Measurements from ENCODE around the gene ELF5.
A peak's percentile ranks its signal among the peaks of the same experiment; 100 is the strongest.

DNA sequence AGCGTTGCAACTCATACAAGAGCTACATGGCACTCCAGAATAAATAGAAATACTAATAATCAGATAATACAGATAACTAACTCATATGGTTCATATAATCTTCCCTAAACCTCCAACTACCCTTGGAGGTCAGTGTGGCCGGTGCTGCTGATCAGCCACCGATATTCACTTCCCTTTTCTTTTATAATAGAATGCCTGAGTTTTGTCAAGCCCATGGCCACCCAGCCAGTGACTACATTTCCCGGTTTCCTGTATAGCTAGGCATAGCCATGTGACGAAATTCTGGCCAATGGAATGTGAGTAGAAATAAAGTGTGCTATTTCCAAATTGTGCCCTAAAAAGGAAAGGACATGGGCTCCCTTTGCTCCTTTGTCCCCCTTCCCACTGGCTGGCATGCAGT is 80.8 kb downstream of the ELF5 start:
- TF ChIP-seq, protein P1, sequence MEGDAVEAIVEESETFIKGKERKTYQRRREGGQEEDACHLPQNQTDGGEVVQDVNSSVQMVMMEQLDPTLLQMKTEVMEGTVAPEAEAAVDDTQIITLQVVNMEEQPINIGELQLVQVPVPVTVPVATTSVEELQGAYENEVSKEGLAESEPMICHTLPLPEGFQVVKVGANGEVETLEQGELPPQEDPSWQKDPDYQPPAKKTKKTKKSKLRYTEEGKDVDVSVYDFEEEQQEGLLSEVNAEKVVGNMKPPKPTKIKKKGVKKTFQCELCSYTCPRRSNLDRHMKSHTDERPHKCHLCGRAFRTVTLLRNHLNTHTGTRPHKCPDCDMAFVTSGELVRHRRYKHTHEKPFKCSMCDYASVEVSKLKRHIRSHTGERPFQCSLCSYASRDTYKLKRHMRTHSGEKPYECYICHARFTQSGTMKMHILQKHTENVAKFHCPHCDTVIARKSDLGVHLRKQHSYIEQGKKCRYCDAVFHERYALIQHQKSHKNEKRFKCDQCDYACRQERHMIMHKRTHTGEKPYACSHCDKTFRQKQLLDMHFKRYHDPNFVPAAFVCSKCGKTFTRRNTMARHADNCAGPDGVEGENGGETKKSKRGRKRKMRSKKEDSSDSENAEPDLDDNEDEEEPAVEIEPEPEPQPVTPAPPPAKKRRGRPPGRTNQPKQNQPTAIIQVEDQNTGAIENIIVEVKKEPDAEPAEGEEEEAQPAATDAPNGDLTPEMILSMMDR (IDR thresholded peaks at IDR 0.05; ENCODE audit: low read depth, low read length) = no peak
- TF ChIP-seq POLR2A (IDR thresholded peaks at IDR 0.05; ENCODE audit: extremely low read depth, insufficient read length) (no peak), MYC (IDR thresholded peaks at IDR 0.05; ENCODE audit: low read depth, low read length) (no peak)
- TF ChIP-seq, protein P2, sequence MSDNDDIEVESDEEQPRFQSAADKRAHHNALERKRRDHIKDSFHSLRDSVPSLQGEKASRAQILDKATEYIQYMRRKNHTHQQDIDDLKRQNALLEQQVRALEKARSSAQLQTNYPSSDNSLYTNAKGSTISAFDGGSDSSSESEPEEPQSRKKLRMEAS (IDR thresholded peaks at IDR 0.05; ENCODE audit: low read depth, low read length) = 0 out of 2 replicates have a peak, but pooled peaks have one; percentile 35

Data from NB4 (cell line).